Activated naive CD8-positive, alpha-beta T cell treated with anti-CD3 and anti-CD28 coated beads, Interleukin-2, amount 10 ng/mL, durations not matched to agents 7 days and 5 days (primary cell): ENCODE measurements around the gene PLAC9. TPM values are rescaled to one million over a fixed set of nuclear protein-coding genes. Genes with fewer than 3 reads are reported as not detected.
A peak's percentile ranks its signal among the peaks of the same experiment; 100 is the strongest.

Experiments
- ATAC-seq: fragments of 150-1000 bp; cut with Tn5 transposase; one replicate; pipeline ENCODE4 v1.10.0; 2021; ENCODE audit warnings: low read depth, moderate library complexity
- POLR2A ChIA-PET: fragments of 350-600 bp; sonication (Branson Sonifier 250); formaldehyde crosslinking; loops from one replicate; lab custom pipeline; 2021; ENCODE audit warnings: antibody characterized with exemption; lab: Charles Lee
- DNase-seq: peaks from one replicate; pipeline ENCODE4 v3.0.0; 2021
- H3K27ac Mint-ChIP-seq: one replicate; pipeline ENCODE4 v1.8.0; 2022; ENCODE audit warnings: mild to moderate bottlenecking, mixed read lengths
- H3K27me3 Mint-ChIP-seq: one replicate; pipeline ENCODE4 v1.8.0; 2022; ENCODE audit warnings: mild to moderate bottlenecking, moderate library complexity, mixed read lengths
- H3K36me3 Mint-ChIP-seq: one replicate; pipeline ENCODE4 v1.8.0; 2021; ENCODE audit warnings: mild to moderate bottlenecking, mixed read lengths
- H3K4me1 Mint-ChIP-seq: one replicate; pipeline ENCODE4 v1.8.0; 2021; ENCODE audit warnings: mixed read lengths
- H3K4me3 Mint-ChIP-seq: one replicate; pipeline ENCODE4 v1.8.0; 2022; ENCODE audit warnings: mild to moderate bottlenecking, moderate library complexity, mixed read lengths
- H3K9me3 Mint-ChIP-seq: one replicate; pipeline ENCODE4 v1.8.0; 2021; ENCODE audit warnings: mixed read lengths
- total RNA-seq, 2 experiments: library from RNA; stranded (reverse); gene quantifications; one replicate each; pipeline ENCODE4 v1.2.3, GENCODE V29; 2021

The PLAC9 gene
- total RNA-seq, 2 experiments from 2014 or later, result not detected

DNA sequence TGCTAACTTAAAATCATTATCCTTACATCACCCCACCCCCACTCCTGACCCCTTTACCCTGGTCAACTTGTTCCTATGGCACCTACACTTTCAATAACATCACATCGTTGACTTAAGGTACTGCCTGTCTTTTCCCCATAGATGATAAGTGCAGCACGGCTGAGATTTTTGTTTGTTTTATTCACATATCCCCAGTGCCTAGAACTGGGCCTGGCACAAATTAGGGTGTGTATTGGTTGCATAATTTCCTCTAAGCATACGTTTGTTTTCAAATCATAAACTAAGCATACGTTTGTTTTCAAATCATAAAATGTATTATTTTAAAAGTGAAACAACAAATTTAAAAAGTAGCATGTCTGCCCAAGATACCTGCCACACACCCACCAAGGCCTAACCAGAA lies 37.5 kb downstream of the PLAC9 start:
- H3K9me3 Mint-ChIP-seq, result no peaks in the 10 kb centered on the region
- no peaks in the 10 kb centered on the region for H3K4me1 Mint-ChIP-seq
- DNase-seq (no peak), ATAC-seq (no peak)
- POLR2A ChIA-PET, result no interaction called here
- H3K4me3 Mint-ChIP-seq, result no peak overlapping the region
- H3K27ac Mint-ChIP-seq, result no peak overlapping the region
- no peaks in the 10 kb centered on the region for H3K27me3 Mint-ChIP-seq
- peaks cover 10% of the 10 kb centered on the region for H3K36me3 Mint-ChIP-seq

GRCh38 chr10:80170641-80171040 lies 38.1 kb downstream of the PLAC9 start:
- no peak for DNase-seq
- H3K27ac Mint-ChIP-seq, result no peak overlapping the region
- POLR2A ChIA-PET, result no interaction called here
- no peak overlapping the region for H3K4me3 Mint-ChIP-seq
- no peaks in the 10 kb centered on the region for H3K27me3 Mint-ChIP-seq
- no peaks in the 10 kb centered on the region for H3K4me1 Mint-ChIP-seq
- no peak for ATAC-seq
- peaks cover 8% of the 10 kb centered on the region for H3K36me3 Mint-ChIP-seq
- H3K9me3 Mint-ChIP-seq, result no peaks in the 10 kb centered on the region

GRCh38 chr10:80171248-80171660 lies 38.7 kb downstream of the PLAC9 start:
- no peaks in the 10 kb centered on the region for H3K9me3 Mint-ChIP-seq
- ATAC-seq, result no peak
- no peak overlapping the region for H3K4me3 Mint-ChIP-seq
- DNase-seq, result no peak
- POLR2A ChIA-PET, result no interaction called here
- H3K27me3 Mint-ChIP-seq, result no peaks in the 10 kb centered on the region
- H3K36me3 Mint-ChIP-seq, result peaks cover 2% of the 10 kb centered on the region
- H3K4me1 Mint-ChIP-seq, result no peaks in the 10 kb centered on the region
- H3K27ac Mint-ChIP-seq, result peak overlapping the region; percentile 52

GRCh38 chr10:80172896-80173295 lies 40.4 kb downstream of the PLAC9 start:
- Mint-ChIP-seq H3K27ac (no peak overlapping the region), H3K4me3 (no peak overlapping the region), H3K9me3 (no peaks in the 10 kb centered on the region), H3K27me3 (no peaks in the 10 kb centered on the region), H3K36me3 (peaks cover 2% of the 10 kb centered on the region), H3K4me1 (peaks cover 5% of the 10 kb centered on the region)
- no peak for ATAC-seq
- DNase-seq, result no peak
- POLR2A ChIA-PET, result no interaction called here

DNA sequence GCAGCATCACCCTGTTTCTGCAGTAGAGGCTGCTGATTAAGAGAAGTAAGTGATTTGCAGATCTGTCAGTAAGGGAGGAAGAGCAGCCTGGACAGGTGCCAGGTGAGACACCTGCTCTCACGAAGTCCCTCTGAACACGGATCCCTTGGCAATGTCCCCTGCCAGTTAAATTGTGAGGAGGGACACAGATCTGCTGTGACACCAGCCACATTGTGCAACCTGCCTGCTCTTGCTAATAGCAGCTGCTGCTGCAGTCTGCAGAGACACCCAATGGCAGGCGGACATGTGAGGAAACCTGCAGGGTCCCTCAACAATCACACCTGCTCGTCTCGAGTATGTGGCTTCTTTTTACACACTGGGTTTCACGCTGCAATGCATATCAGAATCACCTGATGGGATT lies 40.9 kb downstream of the PLAC9 start:
- POLR2A ChIA-PET, result no interaction called here
- no peaks in the 10 kb centered on the region for H3K9me3 Mint-ChIP-seq
- no peak for ATAC-seq
- H3K27me3 Mint-ChIP-seq, result no peaks in the 10 kb centered on the region
- H3K4me1 Mint-ChIP-seq, result peaks cover 8% of the 10 kb centered on the region
- no peak for DNase-seq
- H3K27ac Mint-ChIP-seq, result no peak overlapping the region
- peaks cover 2% of the 10 kb centered on the region for H3K36me3 Mint-ChIP-seq
- H3K4me3 Mint-ChIP-seq, result no peak overlapping the region

GRCh38 chr10:80174641-80175395 lies 42.3 kb downstream of the PLAC9 start:
- Mint-ChIP-seq H3K27ac (no peak overlapping the region), H3K4me3 (no peak overlapping the region), H3K36me3 (peaks cover under 1% of the 10 kb centered on the region), H3K4me1 (peaks cover 15% of the 10 kb centered on the region), H3K9me3 (no peaks in the 10 kb centered on the region), H3K27me3 (no peaks in the 10 kb centered on the region)
- ATAC-seq, result no peak
- DNase-seq, result no peak
- POLR2A ChIA-PET, result no interaction called here

GRCh38 chr10:80176526-80176925 lies 44.0 kb downstream of the PLAC9 start:
- Mint-ChIP-seq H3K27me3 (no peaks in the 10 kb centered on the region), H3K4me3 (no peak overlapping the region), H3K27ac (no peak overlapping the region), H3K36me3 (peaks cover 2% of the 10 kb centered on the region), H3K4me1 (peaks cover 19% of the 10 kb centered on the region), H3K9me3 (no peaks in the 10 kb centered on the region)
- DNase-seq (no peak), ATAC-seq (no peak)
- POLR2A ChIA-PET, result interaction anchor here (1.0 kb wide), 1 partner anchor 11 kb away, joined by 3 read pairs; no protein-coding TSS in a partner anchor

- no peaks in the 10 kb centered on the region for H3K27me3 Mint-ChIP-seq
- H3K36me3 Mint-ChIP-seq, result peaks cover 5% of the 10 kb centered on the region
- peak overlapping the region; percentile 37 for H3K27ac Mint-ChIP-seq
- H3K4me1 Mint-ChIP-seq, result peaks cover 24% of the 10 kb centered on the region
- ATAC-seq (no peak), DNase-seq (no peak)
- H3K9me3 Mint-ChIP-seq, result no peaks in the 10 kb centered on the region
- H3K4me3 Mint-ChIP-seq, result no peak overlapping the region
- POLR2A ChIA-PET, result no interaction called here
Observed at GRCh38 chr10:80177781-80178636, 45.5 kb downstream of the PLAC9 start.

DNA sequence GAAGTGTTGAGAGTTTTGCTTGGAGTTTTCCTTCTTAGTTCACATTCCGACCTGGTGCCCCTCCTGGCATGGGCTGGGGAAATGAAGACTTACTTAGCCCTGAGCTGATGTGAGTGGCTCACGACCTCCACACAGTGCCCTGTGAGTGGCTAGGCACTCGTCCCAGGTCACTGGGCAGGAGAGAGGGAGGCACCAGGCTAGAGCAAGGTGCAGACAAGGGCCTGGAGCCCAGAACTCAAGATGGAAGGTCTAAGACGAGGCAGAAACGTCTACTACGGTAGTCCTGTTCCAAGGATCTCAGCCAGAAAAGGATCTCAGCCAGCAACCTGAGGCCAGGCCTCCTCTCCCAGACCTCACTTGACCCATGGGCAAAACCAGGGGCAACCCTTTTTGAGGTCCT lies 50.5 kb downstream of the PLAC9 start:
- POLR2A ChIA-PET, result no interaction called here

GRCh38 chr10:80183436-80183835 lies 50.9 kb downstream of the PLAC9 start:
- H3K27me3 Mint-ChIP-seq, result no peaks in the 10 kb centered on the region
- no peak overlapping the region for H3K4me3 Mint-ChIP-seq
- H3K27ac Mint-ChIP-seq, result no peak overlapping the region
- POLR2A ChIA-PET, result no interaction called here
- ATAC-seq (no peak), DNase-seq (no peak)
- H3K36me3 Mint-ChIP-seq, result peaks cover 10% of the 10 kb centered on the region
- peaks cover 47% of the 10 kb centered on the region for H3K4me1 Mint-ChIP-seq
- no peaks in the 10 kb centered on the region for H3K9me3 Mint-ChIP-seq

More for the DNA sequence above, 50.5 kb downstream of the PLAC9 start:
- Mint-ChIP-seq H3K27me3 (no peaks in the 10 kb centered on the region), H3K4me1 (peaks cover 46% of the 10 kb centered on the region), H3K27ac (no peak overlapping the region), H3K4me3 (no peak overlapping the region), H3K9me3 (no peaks in the 10 kb centered on the region), H3K36me3 (peaks cover 10% of the 10 kb centered on the region)
- ATAC-seq (no peak), DNase-seq (no peak)

- peaks cover 50% of the 10 kb centered on the region for H3K4me1 Mint-ChIP-seq
- H3K27me3 Mint-ChIP-seq, result no peaks in the 10 kb centered on the region
- peak overlapping the region; percentile 66 for H3K27ac Mint-ChIP-seq
- ATAC-seq (no peak), DNase-seq (no peak)
- peaks cover 13% of the 10 kb centered on the region for H3K36me3 Mint-ChIP-seq
- H3K9me3 Mint-ChIP-seq, result no peaks in the 10 kb centered on the region
- POLR2A ChIA-PET, result interaction anchor here (0.9 kb wide), 1 partner anchor 21 kb away, joined by 5 read pairs; no protein-coding TSS in a partner anchor
- no peak overlapping the region for H3K4me3 Mint-ChIP-seq
Observed at GRCh38 chr10:80184291-80184690, 51.8 kb downstream of the PLAC9 start.

DNA sequence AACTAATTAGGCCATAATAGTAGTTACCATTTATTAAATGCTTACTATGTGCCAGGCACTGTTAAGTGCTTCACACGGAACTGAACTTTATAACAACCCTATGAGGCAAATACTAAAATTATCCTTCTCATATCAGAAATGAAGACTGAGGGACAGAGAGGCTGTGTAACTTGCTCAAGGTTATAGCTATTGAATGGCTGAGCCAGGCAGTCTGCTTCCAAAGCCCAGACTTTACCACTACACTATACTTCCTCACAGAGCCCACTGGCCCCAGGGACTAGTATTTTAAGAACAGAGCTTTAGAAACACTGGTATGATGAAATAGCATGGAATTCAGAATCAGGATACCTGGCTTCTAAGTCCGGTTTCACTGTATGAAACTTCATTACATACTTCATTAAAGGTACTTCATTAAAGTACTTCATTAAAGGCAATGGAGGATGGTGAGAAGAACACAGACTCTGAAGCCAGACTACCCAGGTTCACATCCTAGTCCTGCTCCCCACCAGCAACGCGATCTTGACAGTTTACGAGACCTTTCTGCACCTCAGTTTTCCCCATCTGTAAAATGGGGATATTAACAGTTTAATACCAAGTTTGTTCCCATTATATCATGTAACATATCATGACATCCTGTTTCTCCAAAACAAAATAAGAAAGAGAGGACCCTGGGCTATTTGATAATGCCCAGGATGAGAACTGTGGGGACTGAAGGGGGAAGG lies 53.2 kb downstream of the PLAC9 start:
- Mint-ChIP-seq H3K4me3 (no peak overlapping the region), H3K27me3 (no peaks in the 10 kb centered on the region), H3K27ac (peak overlapping the region; percentile 50), H3K9me3 (no peaks in the 10 kb centered on the region), H3K4me1 (peaks cover 51% of the 10 kb centered on the region), H3K36me3 (peaks cover 16% of the 10 kb centered on the region)
- DNase-seq, result no peak
- POLR2A ChIA-PET, result interaction anchor here (1.0 kb wide), 1 partner anchor 20 kb away, joined by 3 read pairs; the partner anchor contains the start of gene ANXA11
- no peak for ATAC-seq

GRCh38 chr10:80186364-80187012 lies 54.0 kb downstream of the PLAC9 start:
- DNase-seq (no peak), ATAC-seq (no peak)
- Mint-ChIP-seq H3K4me3 (peak overlapping the region; percentile 74), H3K27me3 (no peaks in the 10 kb centered on the region), H3K9me3 (no peaks in the 10 kb centered on the region), H3K27ac (peak overlapping the region; percentile 91), H3K4me1 (peaks cover 51% of the 10 kb centered on the region), H3K36me3 (peaks cover 17% of the 10 kb centered on the region)
- POLR2A ChIA-PET, result interaction anchor here (1.0 to 2.5 kb wide), 2 partner anchors 16 to 19 kb away, joined by 3 to 77 read pairs; partner anchors contain the start of gene ANXA11
